Measurements from ENCODE around the gene GALM.

GRCh38 chr2:38691994-38692393, 26.1 kb downstream of the GALM start:
- TF ChIP-seq HNRNPK (IDR thresholded peaks at IDR 0.05; ENCODE audit: low read depth, low read length, poor library complexity, severe bottlenecking) (no peak), NR2C2 (CRISPR knock-in tag; IDR thresholded peaks at IDR 0.05; ENCODE audit: borderline replicate concordance) (no peak), HHEX (CRISPR knock-in tag; IDR thresholded peaks at IDR 0.05) (no peak), CEBPZ (IDR thresholded peaks at IDR 0.05; ENCODE audit: low read length) (no peak), THAP7 (CRISPR knock-in tag; IDR thresholded peaks at IDR 0.05) (no peak), SP1 (IDR thresholded peaks at IDR 0.05) (no peak), SP1 (CRISPR knock-in tag; IDR thresholded peaks at IDR 0.05) (no peak), SMC3 (IDR thresholded peaks at IDR 0.05; ENCODE audit: low read length) (no peak), CTCF (CRISPR knock-in tag; IDR thresholded peaks at IDR 0.05) (no peak), MTA3 (CRISPR knock-in tag; IDR thresholded peaks at IDR 0.05) (no peak)

All from HepG2 (cell line).